GM10248 (cell line): ENCODE results near the gene RAD51B.

ENCODE experiments used
- CTCF ChIA-PET: fragments of 300-600 bp; sonication (Branson Sonifier 250); formaldehyde crosslinking; extraction: SDS; loops from one replicate; lab custom pipeline; 2021; ENCODE audit warnings: antibody characterized with exemption; lab: Yijun Ruan, JAX
- POLR2A ChIA-PET: fragments of 350-650 bp; sonication (Branson Sonifier 250); formaldehyde crosslinking; extraction: SDS; loops from one replicate; lab custom pipeline; 2020; ENCODE audit warnings: antibody characterized with exemption; lab: Yijun Ruan, JAX
- DNase-seq: peaks from one replicate; pipeline ENCODE4 v3.0.0; 2012; ENCODE audit errors: extremely low spot score
- TF ChIP-seq, protein P1 (sequence below): IDR thresholded peaks from 2 replicates; pipeline ENCODE4 v1.5.1; 2012; ENCODE audit warnings: mild to moderate bottlenecking, low read depth; ENCODE audit errors: extremely low read depth, missing control alignments, control extremely low read depth

The RAD51B gene

DNA sequence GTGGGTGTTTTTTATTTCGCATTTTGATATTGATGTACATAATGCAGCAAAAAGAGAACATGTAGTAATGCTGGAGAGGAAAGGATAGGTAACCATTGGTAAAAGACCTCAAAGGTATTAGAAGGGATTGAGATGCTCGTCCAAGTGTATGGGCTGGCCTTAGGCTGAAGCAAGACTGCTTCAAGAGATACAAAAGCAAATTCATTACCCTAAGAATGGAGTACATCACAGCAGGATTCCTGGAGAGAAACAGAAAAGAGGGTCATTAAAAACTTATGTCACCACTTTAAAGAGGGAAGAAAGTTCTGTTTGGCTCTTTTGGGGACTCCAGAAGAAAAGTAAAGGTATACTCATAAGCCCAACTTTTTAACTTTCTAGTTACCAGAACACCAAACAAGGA, 552.8 kb downstream of the RAD51B start:
- no peak for DNase-seq
- ChIA-PET POLR2A (no interaction called here), CTCF (interaction anchor here (1.1 to 1.6 kb wide), 3 partner anchors 11 to 23 kb away, joined by 3 to 4 read pairs (median 4); no protein-coding TSS in a partner anchor)
- TF ChIP-seq, protein P1, sequence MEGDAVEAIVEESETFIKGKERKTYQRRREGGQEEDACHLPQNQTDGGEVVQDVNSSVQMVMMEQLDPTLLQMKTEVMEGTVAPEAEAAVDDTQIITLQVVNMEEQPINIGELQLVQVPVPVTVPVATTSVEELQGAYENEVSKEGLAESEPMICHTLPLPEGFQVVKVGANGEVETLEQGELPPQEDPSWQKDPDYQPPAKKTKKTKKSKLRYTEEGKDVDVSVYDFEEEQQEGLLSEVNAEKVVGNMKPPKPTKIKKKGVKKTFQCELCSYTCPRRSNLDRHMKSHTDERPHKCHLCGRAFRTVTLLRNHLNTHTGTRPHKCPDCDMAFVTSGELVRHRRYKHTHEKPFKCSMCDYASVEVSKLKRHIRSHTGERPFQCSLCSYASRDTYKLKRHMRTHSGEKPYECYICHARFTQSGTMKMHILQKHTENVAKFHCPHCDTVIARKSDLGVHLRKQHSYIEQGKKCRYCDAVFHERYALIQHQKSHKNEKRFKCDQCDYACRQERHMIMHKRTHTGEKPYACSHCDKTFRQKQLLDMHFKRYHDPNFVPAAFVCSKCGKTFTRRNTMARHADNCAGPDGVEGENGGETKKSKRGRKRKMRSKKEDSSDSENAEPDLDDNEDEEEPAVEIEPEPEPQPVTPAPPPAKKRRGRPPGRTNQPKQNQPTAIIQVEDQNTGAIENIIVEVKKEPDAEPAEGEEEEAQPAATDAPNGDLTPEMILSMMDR, result no peak

DNA sequence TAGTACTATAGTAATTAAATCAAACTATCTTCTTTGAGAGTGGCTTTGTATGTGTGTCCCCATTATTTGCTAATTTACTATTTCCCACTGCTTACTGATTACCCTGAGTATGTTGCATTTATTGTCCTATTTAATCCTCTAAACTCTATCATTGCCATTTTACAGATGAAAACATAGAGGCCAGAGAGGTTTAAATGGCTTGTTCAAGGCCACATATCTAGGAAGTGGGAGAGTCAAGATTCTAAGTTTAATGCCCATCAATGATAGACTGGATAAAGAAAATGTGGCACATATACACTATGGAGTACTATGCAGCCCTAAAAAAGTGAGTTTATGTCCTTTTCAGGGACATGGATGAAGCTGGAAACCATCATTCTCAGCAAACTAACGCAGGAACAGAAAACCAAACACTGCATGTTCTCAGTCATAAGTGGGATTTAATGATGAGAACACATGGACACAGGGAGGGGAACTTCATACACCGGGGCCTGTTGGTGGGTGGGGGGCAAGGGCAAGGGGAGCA, 553.6 kb downstream of the RAD51B start:
- TF ChIP-seq, protein P1, result no peak
- no peak for DNase-seq
- CTCF ChIA-PET, result interaction anchor here (1.1 to 1.9 kb wide), 4 partner anchors 22 to 416 kb away, joined by 3 to 7 read pairs (median 4); no protein-coding TSS in a partner anchor
- POLR2A ChIA-PET, result no interaction called here

DNA sequence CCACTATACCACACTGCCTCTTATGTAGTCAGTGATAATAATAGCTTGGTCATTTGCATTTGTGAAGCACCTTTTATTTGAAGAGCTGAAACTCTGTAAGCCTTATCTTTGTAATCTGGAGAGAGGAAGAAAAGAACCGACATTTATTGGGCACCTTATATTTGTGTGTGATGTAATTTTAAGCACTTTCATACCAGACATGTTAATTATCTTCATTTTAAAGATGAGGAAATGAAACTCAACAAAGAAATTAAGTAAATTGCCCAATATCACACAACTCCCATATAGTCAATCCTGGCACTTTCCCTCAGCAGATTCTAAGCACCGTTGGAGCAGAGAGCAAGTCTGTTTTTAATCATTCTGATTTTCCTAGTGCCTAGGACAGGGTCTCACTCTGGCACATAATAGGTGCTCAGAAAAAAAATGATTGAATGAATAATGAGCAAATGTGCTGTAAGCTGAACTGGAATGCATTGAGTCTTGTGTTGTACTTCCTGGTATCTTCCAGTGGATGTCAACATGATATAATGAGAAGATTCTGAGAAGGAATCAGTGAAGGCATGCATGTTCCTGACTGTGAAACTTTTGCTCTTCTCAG, 554.4 kb downstream of the RAD51B start:
- TF ChIP-seq, protein P1, result no peak
- DNase-seq, result no peak
- POLR2A ChIA-PET, result no interaction called here
- CTCF ChIA-PET, result interaction anchor here (1.1 to 4.4 kb wide), 10 partner anchors 7 to 416 kb away, joined by 3 to 21 read pairs (median 5); no protein-coding TSS in a partner anchor

DNA sequence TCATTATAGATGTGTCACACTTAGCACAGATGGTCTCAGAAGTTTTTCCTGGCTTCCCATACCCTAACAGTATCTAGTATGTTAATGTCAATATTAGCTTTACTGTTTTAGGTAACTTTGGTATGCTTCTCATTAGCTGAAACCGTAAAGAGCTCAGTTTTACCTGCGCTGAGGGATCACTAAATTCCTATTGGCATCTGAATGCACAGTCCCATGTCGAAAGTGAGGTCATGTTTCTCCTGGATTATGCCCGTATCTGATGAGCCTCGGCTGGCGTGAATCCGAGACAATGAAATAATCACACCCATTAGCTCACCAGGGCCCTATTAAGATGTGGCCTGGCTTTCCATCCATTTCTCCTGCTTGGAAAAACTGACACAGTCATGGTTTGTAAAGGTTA, 555.1 kb downstream of the RAD51B start:
- CTCF ChIA-PET, result interaction anchor here (1.0 to 4.4 kb wide), 9 partner anchors 8 to 415 kb away, joined by 3 to 21 read pairs (median 6); no protein-coding TSS in a partner anchor
- TF ChIP-seq, protein P1, result no peak
- POLR2A ChIA-PET, result interaction anchor here (0.7 kb wide), 1 partner anchor 62 kb away, joined by 3 read pairs; no protein-coding TSS in a partner anchor
- DNase-seq, result no peak

DNA sequence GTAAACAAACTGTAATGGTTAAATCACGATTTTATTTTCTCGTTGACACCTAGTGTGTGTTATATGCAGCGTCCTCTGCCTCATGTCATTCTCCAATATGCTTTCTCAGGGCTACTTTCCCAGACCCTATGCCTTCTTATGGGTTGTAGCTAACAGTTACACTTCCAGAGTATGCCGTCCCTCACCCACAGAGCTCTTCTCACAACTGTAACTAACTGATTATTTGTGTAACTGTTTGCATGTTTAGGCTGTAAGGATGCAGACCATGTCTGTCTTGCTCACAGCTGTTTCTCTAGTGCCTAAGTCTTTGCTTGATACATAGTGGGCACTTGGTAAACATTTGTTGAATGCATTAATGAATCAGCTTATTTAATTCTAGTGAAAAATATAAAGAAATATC, 555.8 kb downstream of the RAD51B start:
- ChIA-PET POLR2A (interaction anchor here (0.7 kb wide), 1 partner anchor 62 kb away, joined by 3 read pairs; no protein-coding TSS in a partner anchor), CTCF (interaction anchor here (1.0 to 4.4 kb wide), 7 partner anchors 9 to 62 kb away, joined by 3 to 21 read pairs (median 6); no protein-coding TSS in a partner anchor)
- TF ChIP-seq, protein P1, result no peak

GRCh38 chr14:68376067-68376779, 556.6 kb downstream of the RAD51B start:
- CTCF ChIA-PET, result interaction anchor here (0.7 to 4.4 kb wide), 10 partner anchors 10 to 468 kb away, joined by 3 to 21 read pairs (median 3); no protein-coding TSS in a partner anchor
- DNase-seq, result no peak
- TF ChIP-seq, protein P1, result no peak
- POLR2A ChIA-PET, result no interaction called here

More for the DNA sequence above, 555.8 kb downstream of the RAD51B start:
- DNase-seq, result no peak
